Activated CD4-positive, alpha-beta T cell treated with anti-CD3 and anti-CD28 coated beads, Interleukin-2, amount 50 U/mL, for 16 hours (primary cell): ENCODE data around the gene DLG2.
"Not testable (repeated sequence)": the region's sequence is repeated elsewhere in the genome, so short reads cannot be mapped to it uniquely, and the experiment has no call there.

Source experiments
- DNase-seq: peaks from one replicate; pipeline ENCODE4 v3.0.0-alpha.2; 2020

DLG2 gene

GRCh38 chr11:84819128-84819527 lies 808.0 kb downstream of the DLG2 start:
- no peak for DNase-seq

- DNase-seq, result no peak
Measured at GRCh38 chr11:84817998-84818397, 809.1 kb downstream of the DLG2 start.

- no peak for DNase-seq
Measured at GRCh38 chr11:84812471-84812969, 814.6 kb downstream of the DLG2 start.

- DNase-seq, result no peak
Measured at GRCh38 chr11:84806354-84806753, 820.8 kb downstream of the DLG2 start.

- no peak for DNase-seq
Measured at GRCh38 chr11:84804041-84804440, 823.1 kb downstream of the DLG2 start.

GRCh38 chr11:84800755-84801346 lies 826.3 kb downstream of the DLG2 start:
- no peak for DNase-seq

- no peak for DNase-seq
Measured at GRCh38 chr11:84799112-84799511, 828.0 kb downstream of the DLG2 start.

- DNase-seq, result no peak
Measured at GRCh38 chr11:84795698-84796097, 831.4 kb downstream of the DLG2 start.

- no peak for DNase-seq
Measured at GRCh38 chr11:84794663-84795443, 832.3 kb downstream of the DLG2 start.

GRCh38 chr11:84793318-84793717 lies 833.8 kb downstream of the DLG2 start:
- no peak for DNase-seq

GRCh38 chr11:84790849-84791427 lies 836.2 kb downstream of the DLG2 start:
- DNase-seq, result no peak

GRCh38 chr11:84788220-84788619 lies 838.9 kb downstream of the DLG2 start:
- DNase-seq, result no peak

GRCh38 chr11:84784158-84784557 lies 843.0 kb downstream of the DLG2 start:
- DNase-seq, result not testable (repeated sequence)

- no peak for DNase-seq
Measured at GRCh38 chr11:84780689-84781293, 846.4 kb downstream of the DLG2 start.

- DNase-seq, result no peak
Measured at GRCh38 chr11:84775503-84775902, 851.6 kb downstream of the DLG2 start.

- no peak for DNase-seq
Measured at GRCh38 chr11:84763931-84764330, 863.2 kb downstream of the DLG2 start.

GRCh38 chr11:84757711-84758110 lies 869.4 kb downstream of the DLG2 start:
- DNase-seq, result no peak

GRCh38 chr11:84751371-84751770 lies 875.8 kb downstream of the DLG2 start:
- no peak for DNase-seq

GRCh38 chr11:84747871-84748270 lies 879.3 kb downstream of the DLG2 start:
- no peak for DNase-seq

GRCh38 chr11:84740050-84740449 lies 887.1 kb downstream of the DLG2 start:
- no peak for DNase-seq

- DNase-seq, result no peak
Measured at GRCh38 chr11:84724256-84724655, 902.9 kb downstream of the DLG2 start.

- DNase-seq, result no peak
Measured at GRCh38 chr11:84722583-84723108, 904.5 kb downstream of the DLG2 start.

GRCh38 chr11:84721561-84721961 lies 905.6 kb downstream of the DLG2 start:
- DNase-seq, result no peak
